Astrocyte of the spinal cord (primary cell): ENCODE data around the gene GALNT17.

Source experiments
- DNase-seq: peaks from one replicate; pipeline ENCODE4 v3.0.0; 2011; ENCODE audit warnings: low read depth, low spot score
- H3K4me3 ChIP-seq: 2 replicates; pipeline ENCODE4 v1.5.1; 2011; ENCODE audit warnings: low read depth, mild to moderate bottlenecking, low read length, moderate library complexity
- CTCF ChIP-seq: IDR thresholded peaks from 2 replicates; pipeline ENCODE4 v1.5.1; 2012; ENCODE audit warnings: low read depth, mild to moderate bottlenecking, low read length, inconsistent platforms
- in situ Hi-C: cut with HindIII; loops from 2 replicates; pipeline ENCODE4 v1.10.0; 2017; ENCODE audit warnings: low sequenced_read_pairs

GALNT17 gene

GRCh38 chr7:71645836-71646235 lies 513.9 kb downstream of the GALNT17 start:
- no peak for TF ChIP-seq CTCF
- no peak overlapping the region for H3K4me3 ChIP-seq
- in situ Hi-C loops: no loop called here
- no peak for DNase-seq

DNA sequence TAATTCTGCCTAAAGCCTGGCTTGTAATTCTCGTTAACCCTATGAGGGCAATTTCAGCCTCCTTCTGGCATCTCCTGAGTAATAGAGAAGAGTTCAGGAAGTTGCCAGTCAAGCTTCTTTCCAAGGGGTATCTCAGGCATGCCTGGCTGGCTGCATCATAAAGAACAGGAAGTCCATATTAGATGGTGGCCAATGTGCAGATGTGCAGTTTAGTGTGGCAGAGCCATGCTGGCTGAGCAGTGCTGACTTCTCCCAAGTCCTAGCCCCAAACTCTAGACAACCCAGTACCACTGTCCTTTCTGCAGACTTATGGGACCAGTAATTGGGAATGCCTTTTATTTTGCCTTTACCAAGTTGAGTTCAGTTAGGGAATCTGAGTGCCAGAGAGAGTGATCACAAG lies 517.9 kb downstream of the GALNT17 start:
- H3K4me3 ChIP-seq: no peak overlapping the region
- DNase-seq: no peak
- no peak for TF ChIP-seq CTCF
- in situ Hi-C loops: no loop called here

- H3K4me3 ChIP-seq: no peak overlapping the region
- no peak for TF ChIP-seq CTCF
- in situ Hi-C loops: no loop called here
- DNase-seq: no peak
These were observed 518.9 kb downstream of the GALNT17 start for GRCh38 chr7:71650653-71651337.

GRCh38 chr7:71652510-71652909 lies 520.6 kb downstream of the GALNT17 start:
- in situ Hi-C loops: no loop called here
- TF ChIP-seq CTCF: no peak
- no peak overlapping the region for H3K4me3 ChIP-seq
- no peak for DNase-seq

- in situ Hi-C loops: no loop called here
- DNase-seq: no peak
- TF ChIP-seq CTCF: no peak
- no peak overlapping the region for H3K4me3 ChIP-seq
These were observed 525.4 kb downstream of the GALNT17 start for GRCh38 chr7:71657386-71657785.

- in situ Hi-C loops: no loop called here
- no peak overlapping the region for H3K4me3 ChIP-seq
- DNase-seq: no peak
- no peak for TF ChIP-seq CTCF
These were observed 527.7 kb downstream of the GALNT17 start for GRCh38 chr7:71659622-71660021.
